Measurements from ENCODE around the gene NRP2.
A peak's percentile ranks its signal among the peaks of the same experiment; 100 is the strongest.

The NRP2 gene

DNA sequence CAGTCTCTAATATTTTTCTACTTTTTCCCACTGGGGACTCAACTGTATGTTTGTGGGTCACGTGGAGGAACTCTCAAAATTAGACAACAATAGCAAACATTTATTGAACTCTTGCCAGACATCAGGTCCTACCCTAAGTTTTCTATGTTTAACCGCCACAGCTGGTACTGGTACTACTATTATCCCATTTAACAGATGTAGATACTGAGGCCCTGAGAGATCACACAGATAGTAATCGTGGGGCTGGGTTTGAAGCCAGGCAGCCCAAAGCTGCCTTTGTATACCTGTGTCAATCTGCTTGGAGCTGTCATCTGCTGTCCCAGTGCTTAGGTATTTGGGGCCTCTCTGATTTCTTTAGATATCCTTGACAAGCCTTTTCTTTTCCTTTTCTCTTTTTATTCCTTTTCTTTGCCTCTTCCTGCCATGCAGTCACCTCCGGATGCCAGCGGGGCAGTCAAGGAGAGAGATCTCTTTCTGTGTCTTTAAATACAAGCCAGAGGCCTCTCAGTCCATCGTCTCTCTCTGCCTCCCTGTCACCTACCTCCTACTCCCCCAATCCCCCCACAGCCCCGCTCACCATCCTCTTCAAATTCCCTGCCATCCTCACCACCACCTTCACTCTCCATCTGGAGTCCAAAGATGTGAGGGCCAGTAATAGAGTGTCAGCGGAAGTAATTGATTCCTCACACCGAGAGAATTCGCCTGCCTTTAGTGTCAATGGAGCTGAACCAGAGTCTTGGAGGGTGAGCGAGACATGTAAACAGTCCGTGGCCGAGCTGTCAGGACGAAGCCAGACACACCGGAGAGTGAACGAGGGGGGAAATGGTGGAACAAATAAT lies 23.4 kb downstream of the NRP2 start:
- Mint-ChIP-seq H3K4me1 (ENCODE audit: low read depth) (peaks cover 13% of the 10 kb centered on the region), H3K27me3 (no peaks in the 10 kb centered on the region), H3K27ac (peak overlapping the region; percentile 84), H3K4me3 (no peak overlapping the region), H3K9me3 (ENCODE audit: low read depth) (no peaks in the 10 kb centered on the region), H3K36me3 (no peaks in the 10 kb centered on the region)

DNA sequence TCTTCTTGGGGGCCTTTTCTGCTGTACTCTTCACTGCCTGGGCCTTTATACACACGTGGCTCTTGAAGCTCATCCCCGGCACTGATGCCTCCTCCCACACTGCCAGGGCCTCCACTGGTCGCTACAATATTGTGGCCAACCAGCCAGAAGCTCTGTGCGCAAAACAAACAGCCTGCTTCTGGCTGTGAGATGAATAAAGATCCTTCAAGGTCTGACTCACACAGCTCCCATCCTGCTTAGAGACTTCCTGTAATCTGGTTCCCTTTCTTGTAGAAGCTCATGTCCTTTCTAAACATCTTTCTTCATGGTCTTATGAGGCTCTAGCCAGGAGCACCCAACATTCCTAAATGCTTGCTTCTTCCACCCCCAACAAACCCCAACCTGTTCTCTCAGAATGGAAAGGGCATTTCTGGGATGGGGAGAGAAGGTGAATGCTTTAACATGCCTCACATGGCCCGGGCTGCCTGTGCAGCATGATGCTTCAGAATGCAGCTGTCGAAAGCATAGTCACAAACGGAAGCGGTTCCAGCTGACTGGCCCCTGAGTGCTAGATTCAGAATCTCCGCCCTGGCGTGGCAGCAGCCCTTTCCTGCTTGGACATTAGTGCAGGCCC lies 24.6 kb downstream of the NRP2 start:
- Mint-ChIP-seq H3K4me1 (ENCODE audit: low read depth) (peaks cover 13% of the 10 kb centered on the region), H3K27ac (peak overlapping the region; percentile 84), H3K9me3 (ENCODE audit: low read depth) (no peaks in the 10 kb centered on the region), H3K36me3 (no peaks in the 10 kb centered on the region), H3K4me3 (no peak overlapping the region), H3K27me3 (no peaks in the 10 kb centered on the region)

DNA sequence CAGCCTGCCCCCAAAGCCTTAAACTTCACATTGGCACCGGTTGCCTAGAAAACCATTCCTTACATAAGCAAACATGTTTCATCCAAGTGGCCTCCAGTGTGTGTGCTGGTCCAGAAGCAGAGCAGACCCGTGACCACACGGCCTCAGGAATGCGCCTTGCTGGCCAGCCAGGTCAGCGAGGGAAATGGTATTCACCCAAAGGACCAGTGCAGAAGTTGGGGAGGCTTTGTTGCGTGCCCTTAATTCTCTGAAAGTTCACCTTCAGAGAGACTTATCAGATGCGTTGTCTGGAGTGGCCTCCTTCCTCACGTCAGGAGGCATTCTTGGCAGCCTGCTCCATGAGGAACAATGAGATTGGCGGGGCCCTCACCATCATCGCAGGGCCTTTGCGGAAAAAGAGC lies 25.9 kb downstream of the NRP2 start:
- H3K9me3 Mint-ChIP-seq (ENCODE audit: low read depth): no peaks in the 10 kb centered on the region
- peaks cover 13% of the 10 kb centered on the region for H3K4me1 Mint-ChIP-seq (ENCODE audit: low read depth)
- no peaks in the 10 kb centered on the region for H3K36me3 Mint-ChIP-seq
- no peak overlapping the region for H3K27ac Mint-ChIP-seq
- no peaks in the 10 kb centered on the region for H3K27me3 Mint-ChIP-seq
- H3K4me3 Mint-ChIP-seq: no peak overlapping the region

DNA sequence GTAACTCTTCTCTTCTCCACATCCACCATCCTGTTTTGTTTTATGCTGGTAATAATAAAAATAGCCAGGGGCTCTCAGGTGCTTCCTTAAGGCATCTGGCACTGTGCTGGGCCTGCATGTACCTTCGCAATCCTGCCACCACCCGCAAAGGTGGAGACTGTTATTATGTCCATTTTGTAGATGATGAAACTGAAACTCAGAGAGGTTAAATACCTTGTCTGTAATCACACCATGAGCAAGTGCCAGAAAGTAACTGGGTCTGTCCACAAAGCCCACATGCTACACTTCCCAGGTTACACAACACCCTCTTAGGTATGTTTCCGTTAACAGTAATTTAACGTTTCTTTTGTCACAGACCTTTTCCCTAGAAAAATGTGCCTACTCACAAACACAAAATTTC lies 27.0 kb downstream of the NRP2 start:
- peaks cover 13% of the 10 kb centered on the region for H3K4me1 Mint-ChIP-seq (ENCODE audit: low read depth)
- H3K9me3 Mint-ChIP-seq (ENCODE audit: low read depth): no peaks in the 10 kb centered on the region
- no peak overlapping the region for H3K4me3 Mint-ChIP-seq
- H3K36me3 Mint-ChIP-seq: no peaks in the 10 kb centered on the region
- no peak overlapping the region for H3K27ac Mint-ChIP-seq
- H3K27me3 Mint-ChIP-seq: no peaks in the 10 kb centered on the region

DNA sequence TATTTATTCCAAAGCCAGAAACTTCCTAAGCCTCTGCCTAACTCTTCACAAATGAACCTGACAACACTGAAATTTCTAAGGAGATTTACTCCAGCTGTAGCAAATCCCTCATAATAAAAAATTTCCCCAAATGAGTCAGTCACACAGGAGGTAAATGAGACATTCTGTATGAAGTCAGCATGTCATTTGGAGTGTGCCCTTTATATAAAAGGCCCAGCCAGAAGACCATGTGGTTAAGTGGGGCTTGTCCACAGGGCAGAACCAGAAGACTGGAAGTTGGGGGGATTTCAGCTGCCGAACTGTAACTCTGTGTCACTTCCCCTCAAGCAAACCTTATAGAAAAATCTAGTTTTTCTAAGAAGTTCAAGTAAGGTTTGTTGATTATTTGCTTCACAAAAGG lies 30.2 kb downstream of the NRP2 start:
- Mint-ChIP-seq H3K4me1 (ENCODE audit: low read depth) (peaks cover 3% of the 10 kb centered on the region), H3K27me3 (no peaks in the 10 kb centered on the region), H3K9me3 (ENCODE audit: low read depth) (no peaks in the 10 kb centered on the region), H3K27ac (no peak overlapping the region), H3K4me3 (no peak overlapping the region), H3K36me3 (no peaks in the 10 kb centered on the region)

DNA sequence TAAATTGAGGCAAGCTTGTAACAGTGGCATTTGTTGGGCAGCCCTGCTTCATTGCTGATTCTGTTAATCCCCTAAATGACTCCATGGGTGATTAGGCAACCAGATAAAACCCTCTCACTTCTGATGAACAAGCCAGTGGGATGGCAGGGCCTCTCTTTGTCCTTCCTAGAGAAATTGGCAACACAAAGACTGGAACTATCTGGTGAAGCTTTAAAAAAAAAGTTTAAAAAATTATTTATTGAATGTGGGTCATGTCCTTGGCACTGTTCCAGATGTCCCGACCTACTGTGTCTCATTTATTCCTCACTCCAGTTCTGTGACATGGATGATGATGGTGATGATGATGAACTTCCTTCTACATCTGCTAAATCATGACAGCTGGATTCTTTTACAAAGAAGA lies 30.8 kb downstream of the NRP2 start:
- H3K4me3 Mint-ChIP-seq: no peak overlapping the region
- H3K4me1 Mint-ChIP-seq (ENCODE audit: low read depth): peaks cover 3% of the 10 kb centered on the region
- H3K36me3 Mint-ChIP-seq: no peaks in the 10 kb centered on the region

DNA sequence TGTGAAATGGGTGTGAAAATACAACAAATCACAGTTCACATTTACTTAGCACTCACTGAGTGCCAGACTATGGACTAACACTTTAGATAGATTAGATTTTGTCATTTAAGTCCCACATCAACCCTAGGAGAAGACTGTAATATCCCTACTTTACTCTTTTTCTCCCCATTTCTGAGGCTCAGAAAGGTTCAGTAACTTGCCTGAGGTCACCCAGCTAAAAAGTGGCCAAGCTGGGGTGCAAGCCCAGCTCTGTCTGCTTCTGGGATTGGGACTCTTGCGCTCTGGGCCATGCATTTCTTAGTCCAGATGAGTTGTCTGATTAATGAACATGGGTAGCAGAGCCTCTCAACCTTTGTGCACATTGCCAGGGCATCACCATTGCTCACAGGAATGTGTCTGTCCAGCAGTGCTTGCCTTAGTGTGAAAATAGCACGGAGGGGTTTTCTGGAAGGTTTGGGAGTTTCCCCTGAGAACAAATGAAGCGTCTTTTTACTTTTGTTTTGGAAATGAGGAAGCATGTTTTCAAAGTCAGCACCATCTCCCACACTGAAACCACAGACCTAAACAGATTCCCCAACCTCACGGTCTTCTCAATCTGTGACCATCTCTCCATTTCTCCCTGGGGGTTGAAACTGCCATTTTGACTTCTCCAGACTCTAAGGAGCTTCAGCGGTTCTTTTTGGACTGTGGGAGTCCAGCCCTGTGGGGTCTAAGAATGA lies 31.9 kb downstream of the NRP2 start:
- Mint-ChIP-seq H3K27ac (no peak overlapping the region), H3K36me3 (no peaks in the 10 kb centered on the region), H3K9me3 (ENCODE audit: low read depth) (no peaks in the 10 kb centered on the region), H3K4me1 (ENCODE audit: low read depth) (peaks cover 3% of the 10 kb centered on the region), H3K4me3 (no peak overlapping the region), H3K27me3 (peaks cover 5% of the 10 kb centered on the region)

More for the DNA sequence above, 30.8 kb downstream of the NRP2 start:
- no peaks in the 10 kb centered on the region for H3K9me3 Mint-ChIP-seq (ENCODE audit: low read depth)
- H3K27ac Mint-ChIP-seq: no peak overlapping the region
- H3K27me3 Mint-ChIP-seq: peaks cover 2% of the 10 kb centered on the region

DNA sequence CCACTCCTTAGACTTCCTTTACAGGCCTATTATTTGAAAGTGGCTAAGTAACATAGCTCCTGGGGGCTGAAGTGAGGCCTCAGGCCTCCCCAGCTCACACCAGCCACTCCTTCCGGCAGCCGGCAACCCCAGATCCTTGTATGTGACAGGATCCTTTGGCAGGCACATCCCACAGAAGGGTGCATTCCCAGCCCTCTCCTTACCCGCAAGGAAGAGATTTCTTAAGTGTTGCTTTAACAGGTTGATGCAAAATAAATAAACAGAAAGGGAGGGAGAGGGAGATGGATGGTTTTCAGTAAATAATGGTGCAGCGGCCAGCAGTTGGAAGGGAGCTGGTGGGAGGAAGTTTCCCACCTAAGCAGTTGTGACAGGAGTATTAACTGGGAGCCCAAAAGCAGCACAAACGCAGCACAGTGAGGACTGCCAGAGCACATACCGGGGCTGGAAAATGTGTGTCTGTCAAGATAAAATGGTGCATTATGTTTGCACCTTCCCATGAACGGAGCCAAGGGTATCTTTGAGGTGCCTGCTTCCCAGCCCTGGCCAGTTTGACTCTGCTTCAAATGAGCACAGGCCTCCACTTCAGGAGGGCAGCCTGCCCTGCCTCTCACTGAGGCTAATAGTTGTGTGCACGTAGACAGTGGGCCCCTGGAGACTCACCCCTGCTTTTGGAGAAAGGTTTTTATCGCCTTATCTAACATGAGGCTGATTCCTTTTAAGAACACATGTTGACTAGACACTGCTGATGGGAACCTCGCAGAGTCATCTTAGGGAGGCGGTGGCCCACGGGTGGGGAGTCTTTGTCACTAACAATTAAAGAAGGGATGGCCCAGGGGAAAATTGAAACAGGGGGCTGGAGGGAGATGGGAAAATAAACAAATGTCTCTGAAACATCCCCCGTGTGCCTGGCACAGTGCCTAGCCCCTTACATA lies 32.8 kb downstream of the NRP2 start:
- Mint-ChIP-seq H3K27ac (no peak overlapping the region), H3K4me1 (ENCODE audit: low read depth) (no peaks in the 10 kb centered on the region), H3K27me3 (peaks cover 5% of the 10 kb centered on the region), H3K36me3 (no peaks in the 10 kb centered on the region), H3K4me3 (no peak overlapping the region), H3K9me3 (ENCODE audit: low read depth) (no peaks in the 10 kb centered on the region)

DNA sequence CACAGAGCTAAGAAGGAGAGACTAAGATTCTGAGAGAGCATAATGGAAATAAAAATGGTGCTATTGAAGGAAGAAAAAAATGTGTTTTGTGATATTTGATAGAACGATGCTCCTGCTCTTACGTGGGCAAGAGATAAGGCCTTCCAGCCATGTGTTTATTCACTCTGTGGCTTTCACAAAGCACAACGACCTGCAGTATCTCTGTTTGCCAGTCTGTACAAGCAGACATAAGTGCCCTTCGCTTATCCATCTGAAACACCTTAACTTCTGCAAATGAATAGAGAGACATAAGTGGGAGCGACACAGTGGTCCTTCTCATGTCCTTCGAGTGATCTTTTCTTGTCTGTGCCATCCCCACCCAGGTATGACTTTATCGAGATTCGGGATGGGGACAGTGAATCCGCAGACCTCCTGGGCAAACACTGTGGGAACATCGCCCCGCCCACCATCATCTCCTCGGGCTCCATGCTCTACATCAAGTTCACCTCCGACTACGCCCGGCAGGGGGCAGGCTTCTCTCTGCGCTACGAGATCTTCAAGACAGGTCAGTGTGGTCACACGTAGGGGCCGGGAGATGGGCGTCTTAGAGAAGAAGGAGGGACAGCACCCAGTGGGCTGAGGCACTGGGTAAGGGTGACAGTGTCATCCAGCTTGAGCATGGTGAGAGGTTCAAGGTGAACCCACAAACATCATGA lies 33.7 kb downstream of the NRP2 start:
- Mint-ChIP-seq H3K27ac (no peak overlapping the region), H3K4me3 (no peak overlapping the region), H3K4me1 (ENCODE audit: low read depth) (no peaks in the 10 kb centered on the region), H3K27me3 (peaks cover 5% of the 10 kb centered on the region), H3K9me3 (ENCODE audit: low read depth) (no peaks in the 10 kb centered on the region), H3K36me3 (no peaks in the 10 kb centered on the region)

DNA sequence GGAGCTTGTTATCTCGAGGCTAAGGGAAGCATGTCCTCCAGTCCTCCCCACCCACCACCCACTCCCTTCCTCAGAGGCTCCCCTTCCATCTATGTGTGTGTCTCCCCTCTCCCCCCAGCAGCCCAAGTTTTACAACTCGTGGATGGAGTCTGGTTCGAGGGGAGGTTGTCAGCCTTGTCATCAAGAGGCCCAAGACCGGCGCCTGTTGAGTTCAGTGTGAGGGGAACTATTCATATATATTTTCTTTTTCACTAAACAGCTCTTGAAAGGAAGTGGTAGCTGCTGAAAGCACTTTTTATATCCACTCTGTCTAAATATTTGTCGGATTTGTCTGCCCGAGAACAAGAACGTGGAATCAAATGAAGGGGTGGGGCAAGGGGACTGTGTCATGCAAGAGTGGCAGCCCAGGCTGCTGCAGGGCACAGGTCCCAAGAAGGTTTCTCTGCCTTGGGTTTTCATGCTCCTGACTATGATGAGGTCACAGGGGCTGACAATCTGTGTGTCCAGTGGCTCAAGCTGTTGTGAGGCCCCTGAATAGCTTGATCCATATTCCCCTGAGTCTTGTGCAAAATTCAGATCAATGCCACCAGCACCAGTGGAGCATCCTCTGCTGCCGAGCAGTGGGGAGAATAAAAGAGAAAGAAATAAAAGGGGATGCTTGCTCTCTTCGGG lies 35.0 kb downstream of the NRP2 start:
- Mint-ChIP-seq H3K9me3 (ENCODE audit: low read depth) (no peaks in the 10 kb centered on the region), H3K27me3 (peaks cover 5% of the 10 kb centered on the region), H3K36me3 (no peaks in the 10 kb centered on the region), H3K27ac (no peak overlapping the region), H3K4me1 (ENCODE audit: low read depth) (no peaks in the 10 kb centered on the region), H3K4me3 (no peak overlapping the region)

DNA sequence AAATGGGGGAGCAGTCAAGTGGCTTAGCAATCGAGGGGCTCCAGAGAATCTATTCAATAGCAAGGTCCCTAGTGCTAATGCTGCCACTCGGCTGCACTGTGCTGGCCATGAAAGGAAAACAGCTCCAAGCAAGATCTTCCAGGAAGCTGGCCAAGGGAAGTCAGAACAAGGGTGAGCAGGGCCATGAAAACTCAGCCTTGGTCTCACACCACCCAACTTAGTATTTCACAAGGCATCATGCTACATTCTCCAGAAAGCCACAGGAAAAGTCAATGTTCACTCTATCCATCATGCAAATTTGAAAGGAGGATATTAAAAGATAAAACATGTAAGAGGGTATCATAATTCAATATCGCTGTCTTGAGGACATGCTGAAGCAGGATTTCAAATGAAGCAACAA lies 35.7 kb downstream of the NRP2 start:
- Mint-ChIP-seq H3K27me3 (peaks cover 5% of the 10 kb centered on the region), H3K27ac (no peak overlapping the region), H3K4me1 (ENCODE audit: low read depth) (no peaks in the 10 kb centered on the region), H3K36me3 (no peaks in the 10 kb centered on the region), H3K9me3 (ENCODE audit: low read depth) (no peaks in the 10 kb centered on the region), H3K4me3 (no peak overlapping the region)

DNA sequence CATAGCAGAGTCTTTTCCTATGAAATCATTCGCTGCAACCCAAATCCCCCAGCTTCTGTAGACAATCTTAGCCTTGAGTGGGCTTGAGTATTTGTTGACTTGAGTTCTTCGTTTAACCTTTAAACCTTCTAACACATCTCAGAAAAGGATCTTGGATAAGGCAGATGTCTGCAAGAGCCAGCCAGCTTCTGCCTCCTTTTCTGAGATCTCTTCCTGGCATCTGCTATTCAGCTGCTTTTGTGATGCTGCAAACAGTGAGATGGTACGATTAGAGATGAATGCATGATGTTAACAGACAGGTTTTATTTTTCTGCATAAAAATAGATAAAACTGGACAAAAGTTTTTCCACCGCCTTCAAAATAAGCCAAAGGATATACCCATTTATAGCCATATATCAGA lies 37.5 kb downstream of the NRP2 start:
- Mint-ChIP-seq H3K4me3 (no peak overlapping the region), H3K36me3 (no peaks in the 10 kb centered on the region), H3K27ac (no peak overlapping the region), H3K4me1 (ENCODE audit: low read depth) (no peaks in the 10 kb centered on the region), H3K27me3 (peaks cover 5% of the 10 kb centered on the region), H3K9me3 (ENCODE audit: low read depth) (no peaks in the 10 kb centered on the region)

DNA sequence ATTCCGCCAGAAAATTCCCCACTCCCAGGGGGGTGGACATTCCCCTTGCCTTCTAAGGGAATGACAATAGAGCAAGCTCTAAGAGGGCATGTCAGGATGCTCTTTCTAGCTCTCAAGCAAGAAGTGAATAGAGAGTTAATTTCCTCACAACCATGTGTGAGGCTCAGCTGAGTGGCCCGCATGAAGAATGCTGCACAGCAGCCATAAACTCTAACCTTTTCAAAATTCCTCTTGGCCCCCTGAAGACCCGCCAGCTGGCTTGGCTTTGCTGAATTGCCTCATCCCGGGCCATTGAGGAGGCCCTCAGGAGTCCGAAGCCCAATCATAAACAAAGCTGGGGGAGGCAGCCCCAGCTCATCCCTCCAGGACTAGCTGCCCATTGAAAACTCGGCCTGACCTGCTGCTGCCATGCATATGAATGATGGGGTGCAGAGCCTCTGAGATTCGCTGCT lies 38.2 kb downstream of the NRP2 start:
- Mint-ChIP-seq H3K4me3 (no peak overlapping the region), H3K4me1 (ENCODE audit: low read depth) (no peaks in the 10 kb centered on the region)

DNA sequence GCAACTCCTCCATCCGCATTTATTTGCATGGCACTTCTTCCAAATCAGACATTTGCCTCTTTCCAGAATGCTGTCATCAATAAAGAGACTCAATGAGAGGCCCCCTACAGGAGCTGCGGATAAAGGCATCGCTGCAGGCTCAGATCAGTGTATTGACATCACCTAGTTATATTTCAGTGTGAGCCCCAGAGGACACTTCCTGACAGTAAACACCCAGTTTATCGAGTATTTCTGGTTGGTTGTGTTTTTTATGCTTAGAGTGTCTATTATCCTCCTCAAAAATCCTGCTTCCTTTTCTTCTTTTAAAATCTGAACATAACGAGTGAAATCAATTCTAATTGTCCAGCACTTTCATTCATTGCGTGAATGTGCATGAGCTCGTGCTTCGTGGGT lies 38.8 kb downstream of the NRP2 start:
- Mint-ChIP-seq H3K4me3 (no peak overlapping the region), H3K36me3 (no peaks in the 10 kb centered on the region), H3K9me3 (ENCODE audit: low read depth) (no peaks in the 10 kb centered on the region), H3K4me1 (ENCODE audit: low read depth) (no peaks in the 10 kb centered on the region), H3K27ac (no peak overlapping the region), H3K27me3 (peaks cover 5% of the 10 kb centered on the region)

More for the DNA sequence above, 38.2 kb downstream of the NRP2 start:
- no peaks in the 10 kb centered on the region for H3K9me3 Mint-ChIP-seq (ENCODE audit: low read depth)
- peaks cover 5% of the 10 kb centered on the region for H3K27me3 Mint-ChIP-seq
- no peak overlapping the region for H3K27ac Mint-ChIP-seq
- no peaks in the 10 kb centered on the region for H3K36me3 Mint-ChIP-seq
